Transverse colon (tissue), 4 donors: ENCODE results near the gene CENATAC. TPM values are rescaled to one million over a fixed set of nuclear protein-coding genes. Genes with fewer than 3 reads are reported as not detected.
"Not testable (repeated sequence)": the region's sequence is repeated elsewhere in the genome, so short reads cannot be mapped to it uniquely, and the experiment has no call there.

ENCODE experiments used
- DNase-seq: peaks from one replicate; pipeline ENCODE4 v3.0.0-alpha.2; 2019
- H3K27ac ChIP-seq, 4 donors: fragments of 200-600 bp; sonication (generic); 2 replicates each; pipeline ENCODE4 v1.5.1; 2016 to 2018; ENCODE audit warnings: inconsistent platforms in 4 of 4
- H3K27me3 ChIP-seq: fragments of 200-600 bp; sonication (generic); 2 replicates; pipeline ENCODE4 v1.5.1; 2017; ENCODE audit warnings: inconsistent platforms
- H3K36me3 ChIP-seq, 4 donors: fragments of 200-600 bp; sonication (generic); 2 replicates each; pipeline ENCODE4 v1.5.1; 2017 to 2019; ENCODE audit warnings: inconsistent platforms in 4 of 4
- H3K4me1 ChIP-seq, 4 donors: fragments of 200-600 bp; sonication (generic); 2 replicates each; pipeline ENCODE4 v1.5.1; 2017 to 2020; ENCODE audit warnings: inconsistent platforms in 4 of 4
- H3K4me3 ChIP-seq, 4 donors: fragments of 200-600 bp; sonication (generic); 1 replicate in 1 of 4; 2 replicates in 3 of 4; pipeline versions ENCODE4 v1.5.1 to v1.6.1; 2017 to 2019; ENCODE audit warnings: inconsistent platforms in 4 of 4
- H3K9me3 ChIP-seq, 2 donors: fragments of 200-600 bp; sonication (generic); 2 replicates each; pipeline ENCODE4 v1.5.1; 2017 to 2019; ENCODE audit warnings: inconsistent platforms in 2 of 2
- CTCF ChIP-seq, 5 experiments: fragments of 200-600 bp in 3 of 5; fragments of 450-650 bp in 2 of 5; sonication (generic) in 3 of 5; IDR thresholded peaks; 1 replicate in 2 of 5; 2 replicates in 3 of 5; pipeline ENCODE4 v1.5.1; 2016 to 2017; ENCODE audit warnings: antibody characterized with exemption in 5 of 5, inconsistent platforms in 3 of 5, mild to moderate bottlenecking in 2 of 5, moderate library complexity in 1 of 5
- EP300 ChIP-seq: sonication (generic); formaldehyde crosslinking; IDR thresholded peaks from one replicate; pipeline ENCODE4 v1.6.1; 2017; ENCODE audit warnings: antibody characterized with exemption, low read depth
- POLR2A ChIP-seq: fragments of 450-650 bp; IDR thresholded peaks from one replicate; pipeline ENCODE4 v1.6.1; 2016; ENCODE audit warnings: antibody characterized with exemption, mild to moderate bottlenecking, moderate library complexity
- POLR2AphosphoS5 ChIP-seq, 3 donors: sonication (generic); formaldehyde crosslinking; IDR thresholded peaks; one replicate each; pipeline ENCODE4 v1.6.1; 2016; ENCODE audit warnings: antibody characterized with exemption in 3 of 3
- WGBS, 2 donors: methylation state at CpG; one replicate each; pipeline ENCODE4 v1.1.5; 2018; ENCODE audit warnings: low coverage in 1 of 2; 5-methylcytosine and 5-hydroxymethylcytosine counted together
- in situ Hi-C, 4 donors: fragments of 200-750 bp; cut with MboI; loops; one replicate each; pipeline versions ENCODE4 v1.15.0 to v1.15.1; 2017; ENCODE audit warnings: low sequenced_read_pairs in 3 of 4, low pct_ligation_motif_present in 1 of 4, low pct_unique_long_range_greater_than_20kb in 1 of 4
- intact Hi-C: fragments of 100-400 bp; cut with DNase I; formaldehyde crosslinking; loops from one replicate; pipeline ENCODE4 v1.15.1; 2023; ENCODE audit warnings: low total_unique reads
- total RNA-seq, 4 donors: library from RNA; depleted of rRNA; stranded (reverse); fragments of >200 nt; gene quantifications; one replicate each; pipeline ENCODE4 v1.1.0, GENCODE V29; 2016

CENATAC gene
- total RNA-seq, 4 donors from 2014 or later = 46.1 to 94.3 (median 82.2) TPM

GRCh38 chr11:119057000-119057769 is 59.2 kb downstream of the CENATAC start, which contains the start of gene HYOU1:
HYOU1 (minus strand) TSS chr11:119057205; CDS start chr11:119056160, 1,045 bp downstream.
- intact Hi-C loops (no loop called here), in situ Hi-C loops (no loop called here)
- H3K4me3 ChIP-seq = peak within 1 kb of the TSS; percentile 65 to 92 (median 82)
- peaks cover 7 to 22% (median 19%) of the 10 kb centered on the region in 4 donors for H3K4me1 ChIP-seq
- 1% methylated on average over 48 of the region's 79 CpGs; no CpG with 5 or more reads in 1 of the 2 donors for WGBS, 2 donors
- H3K27me3 ChIP-seq = no peaks in the 10 kb centered on the region
- peaks cover 0 to 25% (median 11%) of the 10 kb centered on the region in 4 donors for H3K36me3 ChIP-seq
- TF ChIP-seq CTCF (IDR thresholded peaks at IDR 0.05) (peak in 3 of 5 experiments; percentile 17 to 46 (median 21)), POLR2A (peak; percentile 82), POLR2AphosphoS5 (IDR thresholded peaks at IDR 0.05) (peak; percentile 75 to 90 (median 80)), EP300 (no peak)
- peak within 1 kb of the TSS; percentile 84 to 97 (median 90) for H3K27ac ChIP-seq
- DNase-seq = peak; percentile 99
- no peaks in the 10 kb centered on the region for H3K9me3 ChIP-seq

- WGBS, 2 donors = 98% methylated on average over 7 of the region's 35 CpGs; no CpG with 5 or more reads in 1 of the 2 donors
- DNase-seq, H3K27me3 ChIP-seq, H3K9me3 ChIP-seq, H3K36me3 ChIP-seq, in situ Hi-C loops, intact Hi-C loops, H3K4me3 ChIP-seq, H3K27ac ChIP-seq: not testable (repeated sequence)
- peaks cover 7 to 27% (median 19%) of the 10 kb centered on the region in 4 donors for H3K4me1 ChIP-seq
Observed at GRCh38 chr11:119059128-119059527, 61.2 kb downstream of the CENATAC start.

- intact Hi-C loops = no loop called here
- WGBS, 2 donors = 97% methylated on average over 3 of the region's 3 CpGs; no CpG with 5 or more reads in 1 of the 2 donors
- Histone ChIP-seq H3K36me3 (no peaks in the 10 kb centered on the region), H3K27ac (no peak overlapping the region), H3K9me3 (no peaks in the 10 kb centered on the region), H3K4me3 (no peak overlapping the region), H3K27me3 (no peaks in the 10 kb centered on the region), H3K4me1 (peaks cover 9 to 22% (median 15%) of the 10 kb centered on the region in 4 donors)
- in situ Hi-C loops = no loop called here
- no peak for DNase-seq
- TF ChIP-seq CTCF (IDR thresholded peaks at IDR 0.05) = no peak
- TF ChIP-seq POLR2AphosphoS5 (IDR thresholded peaks at IDR 0.05) = no peak
- TF ChIP-seq POLR2A = no peak
- no peak for TF ChIP-seq EP300
Observed at GRCh38 chr11:119061256-119061655, 63.3 kb downstream of the CENATAC start.

- no peak for TF ChIP-seq EP300
- no peak for TF ChIP-seq CTCF (IDR thresholded peaks at IDR 0.05)
- TF ChIP-seq POLR2AphosphoS5 (IDR thresholded peaks at IDR 0.05) = no peak
- no peak for TF ChIP-seq POLR2A
- intact Hi-C loops = no loop called here
- Histone ChIP-seq H3K4me1 (peaks cover 13 to 25% (median 17%) of the 10 kb centered on the region in 4 donors), H3K4me3 (no peak overlapping the region), H3K9me3 (no peaks in the 10 kb centered on the region), H3K27me3 (no peaks in the 10 kb centered on the region), H3K27ac (no peak overlapping the region), H3K36me3 (no peaks in the 10 kb centered on the region)
- in situ Hi-C loops = no loop called here
- peak; percentile 46 for DNase-seq
- 67% methylated on average over 5 of the region's 5 CpGs; no CpG with 5 or more reads in 1 of the 2 donors for WGBS, 2 donors
Observed at GRCh38 chr11:119062779-119063178, 64.8 kb downstream of the CENATAC start.
